GM13977 (cell line): ENCODE measurements around the gene STX1B.

Experiments
- DNase-seq: peaks from one replicate; pipeline ENCODE4 v3.0.0; 2012; ENCODE audit warnings: low spot score
- CTCF ChIP-seq: IDR thresholded peaks from 2 replicates; pipeline ENCODE4 v1.5.1; 2012; ENCODE audit warnings: mild to moderate bottlenecking, control low read depth; ENCODE audit not compliant: insufficient read depth; ENCODE audit errors: extremely low read depth, missing control alignments
- in situ Hi-C: fragments of 300-500 bp; cut with MboI; formaldehyde crosslinking; loops from one replicate; pipeline ENCODE4 v1.12.0; 2022; ENCODE audit warnings: low sequenced_read_pairs, low pct_unique_long_range_greater_than_20kb, mixed read lengths, inconsistent platforms; ENCODE audit not compliant: unreplicated experiment

STX1B gene

DNA sequence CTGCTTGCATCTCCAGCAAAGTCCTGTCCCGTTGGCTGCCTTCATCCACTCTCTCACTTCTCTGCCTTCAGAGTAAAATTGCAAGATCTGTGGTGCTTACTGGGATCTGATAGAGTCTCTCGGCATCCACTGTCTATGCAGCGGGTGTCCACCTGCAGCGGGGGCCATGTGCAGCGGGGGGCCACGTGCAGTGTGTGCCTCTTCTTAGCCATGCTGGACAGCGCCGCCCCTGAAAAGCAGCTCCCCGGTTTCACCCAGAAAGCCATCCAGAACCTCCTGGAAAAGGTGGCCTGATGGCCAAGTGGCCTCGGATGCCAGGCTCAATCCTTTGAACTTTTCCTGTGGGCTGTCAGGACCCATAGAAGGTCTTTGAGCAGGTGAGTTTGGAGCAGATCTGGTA lies 32.4 kb upstream of the STX1B start:
- DNase-seq: no peak
- TF ChIP-seq CTCF: no peak
- in situ Hi-C loops: no loop called here

- no peak for DNase-seq
- TF ChIP-seq CTCF: no peak
- in situ Hi-C loops: no loop called here
Observed at GRCh38 chr16:31038993-31039392, 28.6 kb upstream of the STX1B start.

GRCh38 chr16:31036691-31037090 lies 26.3 kb upstream of the STX1B start:
- TF ChIP-seq CTCF: no peak
- in situ Hi-C loops: no loop called here
- DNase-seq: no peak

DNA sequence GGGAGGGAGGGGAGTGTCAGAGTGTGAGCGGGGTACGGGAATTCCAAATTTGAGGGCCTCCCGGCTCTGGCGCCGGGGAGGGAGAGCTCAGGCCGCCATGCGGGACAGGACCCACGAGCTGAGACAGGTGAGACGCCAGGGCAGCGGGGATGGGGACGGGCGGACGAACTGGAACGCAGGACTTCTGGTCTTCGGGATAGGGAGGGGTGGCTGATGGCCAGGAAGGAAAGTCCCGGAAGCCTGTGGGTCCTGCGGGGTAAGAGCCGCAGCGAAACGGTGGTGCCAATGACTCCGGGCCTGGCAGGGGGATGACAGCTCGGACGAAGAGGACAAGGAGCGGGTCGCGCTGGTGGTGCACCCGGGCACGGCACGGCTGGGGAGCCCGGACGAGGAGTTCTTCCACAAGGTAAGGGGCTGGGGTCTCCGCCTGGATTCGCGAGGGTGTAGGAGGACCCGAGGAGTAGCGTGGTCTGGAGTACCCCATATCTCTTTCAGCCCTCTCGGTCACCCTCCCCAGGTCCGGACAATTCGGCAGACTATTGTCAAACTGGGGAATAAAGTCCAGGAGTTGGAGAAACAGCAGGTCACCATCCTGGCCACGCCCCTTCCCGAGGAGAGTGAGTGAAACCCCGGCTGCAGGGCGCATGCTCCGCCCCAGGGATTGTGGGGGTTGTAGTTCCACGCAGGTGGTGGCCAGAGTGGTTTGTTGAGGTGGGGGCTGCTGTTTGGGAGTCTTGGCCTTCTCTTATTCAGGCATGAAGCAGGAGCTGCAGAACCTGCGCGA lies 23.5 kb upstream of the STX1B start:
- in situ Hi-C loops: no loop called here

DNA sequence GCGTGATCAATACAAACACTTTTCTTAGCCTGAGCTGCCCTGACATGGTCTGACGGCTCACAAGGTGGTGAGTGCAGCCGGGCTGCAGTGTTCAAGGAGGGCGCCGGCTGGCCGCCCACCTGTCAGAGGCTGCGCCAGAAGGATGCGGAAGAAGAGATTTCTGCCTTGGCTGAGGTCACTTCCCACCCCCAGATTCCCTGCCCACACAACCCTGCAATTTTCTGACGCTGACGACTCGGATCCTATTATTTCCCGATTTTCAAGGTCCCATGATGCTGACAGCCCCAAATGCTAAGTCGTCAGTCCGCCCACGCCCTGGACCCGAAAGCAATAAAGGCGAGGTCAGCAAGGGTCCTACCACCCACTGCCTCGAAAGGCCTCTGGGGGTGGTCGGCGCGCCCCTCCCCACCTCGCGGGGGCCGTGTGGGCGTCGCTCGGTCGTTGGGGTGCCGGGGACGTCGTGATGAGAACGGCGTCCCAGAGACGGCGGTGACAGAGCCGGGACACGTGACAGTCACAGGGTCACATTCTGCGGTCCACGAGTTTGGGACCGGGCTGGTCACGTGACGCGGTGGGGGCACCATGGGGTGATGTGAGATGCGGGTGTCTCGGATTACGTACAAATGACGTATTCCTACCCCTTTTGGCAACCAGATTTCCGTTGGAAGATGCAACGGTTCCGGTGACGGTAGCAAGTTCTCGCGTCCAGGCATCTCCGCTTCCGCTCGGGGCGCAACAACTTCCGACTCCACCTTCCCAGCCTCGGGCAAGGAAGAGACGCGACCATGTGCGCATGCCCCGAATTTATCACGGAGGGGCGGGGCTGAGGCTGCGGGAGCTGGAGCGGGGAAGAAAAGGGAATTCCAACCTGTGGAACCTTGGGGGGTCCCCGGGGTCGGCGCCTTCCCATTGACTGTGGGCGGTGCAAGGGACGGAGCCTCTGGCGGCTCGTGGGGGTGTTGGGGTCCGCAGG lies 22.6 kb upstream of the STX1B start, which contains the start of gene STX4:
Gene STX4, plus strand, starts transcription at position 823 of the 973 bp plus-strand sequence. CDS start 248 bp downstream, outside the sequence.
- peak; percentile 96 for DNase-seq
- no peak for TF ChIP-seq CTCF
- in situ Hi-C loops: no loop called here

More for the DNA sequence above, 23.5 kb upstream of the STX1B start:
- DNase-seq: peak; percentile 94
- no peak for TF ChIP-seq CTCF

DNA sequence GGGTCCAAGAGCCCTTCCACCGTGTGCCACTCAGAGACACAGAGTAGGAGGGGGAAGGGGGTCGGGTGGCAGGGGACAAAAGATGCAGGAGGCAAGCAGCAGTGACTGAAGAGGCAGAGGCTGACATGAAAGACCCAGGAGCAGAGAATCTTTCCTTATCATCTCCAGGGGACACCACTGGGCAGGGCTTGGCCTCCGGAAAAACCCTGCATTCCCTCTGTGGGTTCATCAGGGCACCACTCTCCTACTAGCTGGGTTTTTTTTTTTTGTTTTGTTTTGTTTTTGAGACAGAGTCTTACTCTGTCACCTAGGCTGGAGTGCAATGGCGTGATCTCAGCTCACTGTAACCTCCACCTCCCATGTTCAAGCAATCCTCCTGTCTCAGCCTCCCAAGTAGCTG lies 20.8 kb upstream of the STX1B start:
- in situ Hi-C loops: no loop called here
- no peak for DNase-seq
- no peak for TF ChIP-seq CTCF
